Nephron progenitor cell (in vitro differentiated cells): ENCODE measurements around the gene GAS1.

ENCODE experiments used
- DNase-seq: peaks from one replicate; pipeline ENCODE4 v3.0.0; 2021
- H3K27ac Mint-ChIP-seq: 2 replicates; pipeline ENCODE4 v1.8.0; 2021; ENCODE audit warnings: mild to moderate bottlenecking, moderate library complexity, mixed read lengths
- H3K27me3 Mint-ChIP-seq: 2 replicates; pipeline ENCODE4 v1.8.0; 2021; ENCODE audit warnings: mild to moderate bottlenecking, low read depth, mixed read lengths; ENCODE audit not compliant: poor library complexity
- H3K36me3 Mint-ChIP-seq: 2 replicates; pipeline ENCODE4 v1.8.0; 2021; ENCODE audit warnings: low read depth, mixed read lengths
- H3K4me1 Mint-ChIP-seq: 2 replicates; pipeline ENCODE4 v1.8.0; 2021; ENCODE audit warnings: mixed read lengths
- H3K4me3 Mint-ChIP-seq: 2 replicates; pipeline ENCODE4 v1.8.0; 2021; ENCODE audit warnings: mild to moderate bottlenecking, moderate library complexity, mixed read lengths
- H3K9me3 Mint-ChIP-seq: 2 replicates; pipeline ENCODE4 v1.8.0; 2021; ENCODE audit warnings: mild to moderate bottlenecking, moderate library complexity, mixed read lengths
- CTCF ChIP-seq: fragments of 200-600 bp; sonication (generic); IDR thresholded peaks from 2 replicates; pipeline ENCODE4 v1.5.0; 2021; ENCODE audit warnings: antibody characterized with exemption

GAS1 gene

GRCh38 chr9:86938780-86939179, 8.5 kb downstream of the GAS1 start:
- no peak for TF ChIP-seq CTCF
- Mint-ChIP-seq H3K36me3 (peaks cover 5% of the 10 kb centered on the region), H3K27ac (no peak overlapping the region), H3K4me3 (no peak overlapping the region), H3K27me3 (peaks cover 6% of the 10 kb centered on the region), H3K9me3 (peaks cover 18% of the 10 kb centered on the region), H3K4me1 (peaks cover 48% of the 10 kb centered on the region)
- no peak for DNase-seq

GRCh38 chr9:86926145-86926544, 21.2 kb downstream of the GAS1 start:
- H3K4me3 Mint-ChIP-seq = no peak overlapping the region
- H3K4me1 Mint-ChIP-seq = peaks cover 35% of the 10 kb centered on the region
- TF ChIP-seq CTCF = no peak
- H3K9me3 Mint-ChIP-seq = peaks cover 38% of the 10 kb centered on the region
- no peaks in the 10 kb centered on the region for H3K27me3 Mint-ChIP-seq
- H3K36me3 Mint-ChIP-seq = peaks cover 30% of the 10 kb centered on the region
- no peak for DNase-seq
- no peak overlapping the region for H3K27ac Mint-ChIP-seq

GRCh38 chr9:86925686-86926085, 21.6 kb downstream of the GAS1 start:
- H3K4me1 Mint-ChIP-seq = peaks cover 37% of the 10 kb centered on the region
- H3K4me3 Mint-ChIP-seq = no peak overlapping the region
- H3K9me3 Mint-ChIP-seq = peaks cover 35% of the 10 kb centered on the region
- peaks cover 27% of the 10 kb centered on the region for H3K36me3 Mint-ChIP-seq
- DNase-seq = no peak
- H3K27me3 Mint-ChIP-seq = no peaks in the 10 kb centered on the region
- H3K27ac Mint-ChIP-seq = no peak overlapping the region
- TF ChIP-seq CTCF = no peak

GRCh38 chr9:86924206-86924605, 23.1 kb downstream of the GAS1 start:
- Mint-ChIP-seq H3K27ac (no peak overlapping the region), H3K4me3 (no peak overlapping the region), H3K36me3 (peaks cover 18% of the 10 kb centered on the region), H3K27me3 (peaks cover 3% of the 10 kb centered on the region), H3K9me3 (peaks cover 22% of the 10 kb centered on the region), H3K4me1 (peaks cover 47% of the 10 kb centered on the region)
- DNase-seq = no peak
- TF ChIP-seq CTCF = no peak

- no peak for TF ChIP-seq CTCF
- no peak for DNase-seq
- H3K9me3 Mint-ChIP-seq = peaks cover 6% of the 10 kb centered on the region
- H3K36me3 Mint-ChIP-seq = peaks cover 6% of the 10 kb centered on the region
- H3K4me1 Mint-ChIP-seq = peaks cover 54% of the 10 kb centered on the region
- H3K27ac Mint-ChIP-seq = peak overlapping the region; percentile 6
- H3K4me3 Mint-ChIP-seq = peak overlapping the region; percentile 35
- H3K27me3 Mint-ChIP-seq = peaks cover 3% of the 10 kb centered on the region
These were observed 26.0 kb downstream of the GAS1 start for GRCh38 chr9:86921151-86921923.

- H3K9me3 Mint-ChIP-seq = peaks cover 17% of the 10 kb centered on the region
- H3K27me3 Mint-ChIP-seq = peaks cover 3% of the 10 kb centered on the region
- H3K4me1 Mint-ChIP-seq = peaks cover 43% of the 10 kb centered on the region
- DNase-seq = no peak
- peaks cover 18% of the 10 kb centered on the region for H3K36me3 Mint-ChIP-seq
- H3K4me3 Mint-ChIP-seq = no peak overlapping the region
- peak overlapping the region; percentile 1 for H3K27ac Mint-ChIP-seq
- no peak for TF ChIP-seq CTCF
These were observed 28.8 kb downstream of the GAS1 start for GRCh38 chr9:86918556-86918955.
